Measurements from ENCODE around the gene GANAB.
A peak's percentile ranks its signal among the peaks of the same experiment; 100 is the strongest.
"Not testable (repeated sequence)": the region's sequence is repeated elsewhere in the genome, so short reads cannot be mapped to it uniquely, and the experiment has no call there.

Gene GANAB

DNA sequence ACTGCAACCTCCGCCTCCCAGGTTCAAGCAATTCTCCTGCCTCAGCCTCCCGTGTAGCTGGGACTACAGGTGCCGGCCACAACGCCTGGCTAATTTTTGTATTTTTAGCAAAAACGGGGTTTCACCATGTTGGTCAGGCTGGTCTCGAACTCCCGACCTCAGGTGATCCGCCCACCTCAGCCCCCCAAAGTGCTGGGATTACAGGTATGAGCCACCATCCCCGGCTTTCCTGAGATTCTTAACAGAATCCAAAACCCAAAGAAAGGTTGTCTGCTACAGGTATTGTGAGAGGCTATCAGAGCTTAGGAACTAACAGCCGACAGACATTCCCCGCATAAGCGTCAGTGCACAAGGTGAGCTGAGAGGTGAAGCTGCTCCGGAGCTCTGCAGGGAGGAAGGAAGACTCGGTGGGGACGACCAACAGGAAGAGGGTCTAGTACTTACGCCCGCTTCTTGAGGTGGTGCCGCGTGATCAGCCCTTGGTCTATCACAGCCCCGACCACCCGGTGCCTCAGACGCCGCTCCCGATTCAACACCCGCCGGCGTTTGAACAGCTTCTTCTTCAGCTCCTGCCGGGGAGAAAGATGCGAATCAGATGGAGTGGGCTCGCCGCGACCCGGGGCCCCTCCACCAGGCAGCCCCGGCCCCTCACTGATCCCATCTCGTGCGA lies 18.1 kb upstream of the GANAB start:
- peak; percentile 69 to 86 for DNase-seq (ENCODE audit: low read depth in 1 of 2, low spot score in 1 of 2)
- in situ Hi-C loops (cut with HindIII; ENCODE audit: low pct_unique_long_range_greater_than_20kb, low sequenced_read_pairs): no loop called here
- TF ChIP-seq JUND (IDR thresholded peaks at IDR 0.05; ENCODE audit: low read depth): no peak

DNA sequence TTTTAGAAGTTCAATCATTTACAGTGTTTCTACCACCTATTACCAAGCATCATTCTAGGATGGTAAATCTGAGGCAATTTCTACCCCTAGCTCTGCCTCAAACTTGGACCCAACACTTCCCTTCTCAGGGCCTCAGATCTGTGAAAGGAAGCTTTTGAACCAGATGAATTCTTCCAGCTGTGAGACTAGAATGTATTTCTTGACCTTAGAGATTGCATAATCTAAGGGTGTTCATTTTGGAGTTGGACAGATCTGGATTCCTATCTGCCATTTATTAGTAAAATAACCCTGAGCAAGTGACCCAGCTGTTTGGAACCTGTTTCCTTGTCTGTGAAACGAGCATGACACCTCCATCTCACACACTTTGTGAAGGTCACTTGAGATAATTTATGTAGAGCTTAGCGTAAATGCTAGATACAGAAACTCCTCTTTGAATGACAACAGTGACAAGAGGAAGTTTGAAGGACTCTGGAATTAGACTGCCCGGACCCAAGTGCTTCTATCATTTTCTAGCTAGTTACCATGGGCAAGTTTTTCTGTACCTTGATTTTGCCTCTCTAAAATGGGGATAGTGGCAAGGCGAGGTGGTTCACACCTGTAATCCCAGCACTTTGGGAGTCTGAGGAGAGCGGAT lies 10.5 kb upstream of the GANAB start:
- no peak for TF ChIP-seq JUND (IDR thresholded peaks at IDR 0.05; ENCODE audit: low read depth)
- in situ Hi-C loops (cut with HindIII; ENCODE audit: low pct_unique_long_range_greater_than_20kb, low sequenced_read_pairs): no loop called here
- no peak for DNase-seq (ENCODE audit: low read depth in 1 of 2, low spot score in 1 of 2)

GRCh38 chr11:62654297-62654696 lies 7.9 kb upstream of the GANAB start:
- no peak for DNase-seq (ENCODE audit: low read depth in 1 of 2, low spot score in 1 of 2)

DNA sequence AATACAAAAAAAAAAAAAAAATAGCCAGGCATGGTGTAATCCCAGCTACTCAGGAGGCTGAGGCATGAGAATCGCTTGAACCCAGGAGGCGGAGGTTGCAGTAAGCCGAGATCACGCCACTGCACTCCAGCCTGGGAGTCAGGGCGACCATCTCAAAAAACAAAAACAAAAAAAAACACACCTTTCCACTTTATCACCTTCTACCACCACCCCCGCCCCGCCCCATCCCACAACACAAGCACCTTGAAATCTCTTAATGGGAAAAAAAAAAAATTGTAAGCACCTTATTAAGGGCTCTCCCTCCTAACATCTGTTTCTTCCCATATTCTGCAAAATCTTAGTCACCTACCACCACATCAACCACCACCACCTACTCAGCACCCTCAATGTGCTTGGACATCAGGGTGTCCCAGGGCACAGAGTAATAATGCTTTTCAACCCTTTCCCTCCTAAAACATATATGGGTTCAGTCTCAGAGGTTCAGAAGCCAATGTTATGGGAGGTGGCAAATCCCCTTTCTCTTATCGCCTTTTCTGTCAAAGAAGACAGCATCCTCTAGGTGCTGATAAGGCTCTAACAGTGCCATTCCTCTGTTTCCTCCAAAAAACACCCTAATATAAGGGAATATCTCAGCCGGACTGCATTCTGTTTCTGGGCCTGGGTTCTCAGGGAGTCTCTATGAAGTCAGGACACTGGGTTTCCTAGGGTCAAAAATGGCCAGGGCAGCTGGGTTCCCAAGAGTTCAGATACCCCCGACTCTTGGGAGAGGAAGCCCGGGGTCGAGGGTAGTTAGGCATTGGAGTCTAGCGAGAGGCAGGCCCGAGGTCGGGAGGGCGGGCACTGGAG lies 6.0 kb upstream of the GANAB start:
- in situ Hi-C loops (cut with HindIII; ENCODE audit: low pct_unique_long_range_greater_than_20kb, low sequenced_read_pairs): no loop called here

More at GRCh38 chr11:62654297-62654696, 7.9 kb upstream of the GANAB start:
- in situ Hi-C loops (cut with HindIII; ENCODE audit: low pct_unique_long_range_greater_than_20kb, low sequenced_read_pairs): no loop called here
- no peak for TF ChIP-seq JUND (IDR thresholded peaks at IDR 0.05; ENCODE audit: low read depth)

GRCh38 chr11:62650283-62650682 lies 3.9 kb upstream of the GANAB start:
- DNase-seq (ENCODE audit: low read depth in 1 of 2, low spot score in 1 of 2); in situ Hi-C loops (cut with HindIII; ENCODE audit: low pct_unique_long_range_greater_than_20kb, low sequenced_read_pairs): not testable (repeated sequence)

More for the DNA sequence above, 6.0 kb upstream of the GANAB start:
- no peak for TF ChIP-seq JUND (IDR thresholded peaks at IDR 0.05; ENCODE audit: low read depth)
- DNase-seq (ENCODE audit: low read depth in 1 of 2, low spot score in 1 of 2): no peak

DNA sequence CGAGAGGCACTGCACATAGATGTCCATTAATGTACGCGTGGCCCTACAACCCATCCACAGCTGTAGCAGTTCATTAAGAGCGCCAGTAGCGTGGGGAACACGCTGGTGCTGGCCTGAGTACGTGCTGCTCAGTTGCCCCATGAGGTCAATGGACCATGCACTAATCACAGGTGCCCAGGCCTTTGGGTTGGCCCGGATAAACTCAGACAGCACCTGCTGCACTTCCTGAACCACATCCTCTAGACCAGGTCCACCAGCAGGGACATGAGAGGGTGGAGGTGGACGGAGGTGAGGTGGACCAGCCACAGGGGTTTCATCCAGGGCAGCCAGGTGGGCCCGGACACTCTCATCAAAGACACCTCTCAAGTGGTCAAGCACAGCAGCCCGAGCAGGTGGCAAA lies 3.1 kb upstream of the GANAB start:
- in situ Hi-C loops (cut with HindIII; ENCODE audit: low pct_unique_long_range_greater_than_20kb, low sequenced_read_pairs): no loop called here
- no peak for TF ChIP-seq JUND (IDR thresholded peaks at IDR 0.05; ENCODE audit: low read depth)
- no peak for DNase-seq (ENCODE audit: low read depth in 1 of 2, low spot score in 1 of 2)

GRCh38 chr11:62648967-62649364 lies 2.6 kb upstream of the GANAB start:
- no peak for TF ChIP-seq JUND (IDR thresholded peaks at IDR 0.05; ENCODE audit: low read depth)
- DNase-seq (ENCODE audit: low read depth in 1 of 2, low spot score in 1 of 2): no peak
- in situ Hi-C loops (cut with HindIII; ENCODE audit: low pct_unique_long_range_greater_than_20kb, low sequenced_read_pairs): no loop called here

DNA sequence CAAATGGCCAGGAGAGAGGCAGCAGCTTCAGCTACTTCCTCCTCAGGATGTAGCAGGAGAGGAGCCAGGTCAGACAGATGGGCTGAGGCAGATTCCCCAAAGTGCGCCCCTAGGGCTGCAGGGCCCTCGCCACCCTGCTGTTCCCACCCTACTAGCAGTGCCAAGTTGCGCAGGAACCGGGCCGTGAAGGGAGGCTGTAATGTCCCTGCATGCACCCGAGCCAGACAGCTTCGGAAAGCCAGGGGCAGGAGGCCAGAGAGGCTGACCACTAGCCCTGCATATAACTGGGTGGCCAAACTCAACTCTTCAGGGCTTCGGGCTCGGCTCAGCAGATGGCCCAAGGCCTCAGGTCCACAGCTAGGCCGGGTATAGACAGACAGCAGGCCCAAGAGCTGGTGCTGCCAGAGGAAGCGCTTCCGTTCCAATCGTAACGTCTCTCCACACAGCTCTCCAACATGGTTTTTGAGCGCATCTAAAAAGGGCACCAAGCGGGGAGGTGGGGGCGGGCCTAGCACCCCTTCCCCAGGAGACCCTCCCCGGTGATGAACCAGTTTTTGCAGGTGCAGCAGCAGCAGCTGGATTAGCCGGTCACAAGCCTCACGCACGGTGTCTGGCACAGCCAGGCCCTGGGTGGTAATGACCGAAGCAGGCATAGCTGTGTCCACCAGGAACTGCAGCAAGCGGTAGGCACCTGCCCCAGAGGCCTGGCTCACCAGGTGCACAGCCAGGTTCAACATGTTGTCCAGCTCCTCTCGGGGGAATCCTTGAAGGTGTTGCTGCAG lies 2.0 kb upstream of the GANAB start:
- in situ Hi-C loops (cut with HindIII; ENCODE audit: low pct_unique_long_range_greater_than_20kb, low sequenced_read_pairs): no loop called here
- no peak for DNase-seq (ENCODE audit: low read depth in 1 of 2, low spot score in 1 of 2)
- no peak for TF ChIP-seq JUND (IDR thresholded peaks at IDR 0.05; ENCODE audit: low read depth)

DNA sequence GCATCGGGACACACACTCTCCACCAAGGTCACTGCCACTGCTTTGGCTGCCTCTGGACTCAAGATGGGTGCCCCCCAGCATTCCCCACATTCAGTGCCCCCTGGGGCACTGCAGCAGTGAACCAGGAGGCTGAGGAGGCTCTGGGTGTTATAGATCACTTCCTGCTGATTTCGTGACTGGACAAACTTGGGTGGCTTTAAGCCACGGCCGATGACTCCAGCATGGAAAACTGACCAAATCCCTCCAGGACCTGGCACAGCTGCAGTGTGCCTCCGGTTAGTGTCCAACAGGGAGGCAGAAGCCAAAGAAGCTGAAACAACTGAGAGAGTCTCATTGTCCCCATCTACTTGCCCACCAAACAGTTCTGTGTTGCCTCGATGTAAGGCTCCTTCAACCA lies 1.2 kb upstream of the GANAB start:
- no peak for DNase-seq (ENCODE audit: low read depth in 1 of 2, low spot score in 1 of 2)
- in situ Hi-C loops (cut with HindIII; ENCODE audit: low pct_unique_long_range_greater_than_20kb, low sequenced_read_pairs): no loop called here
- no peak for TF ChIP-seq JUND (IDR thresholded peaks at IDR 0.05; ENCODE audit: low read depth)

GRCh38 chr11:62646825-62647608 lies 604 bp upstream of the GANAB start:
- no peak for DNase-seq (ENCODE audit: low read depth in 1 of 2, low spot score in 1 of 2)
- no peak for TF ChIP-seq JUND (IDR thresholded peaks at IDR 0.05; ENCODE audit: low read depth)
- in situ Hi-C loops (cut with HindIII; ENCODE audit: low pct_unique_long_range_greater_than_20kb, low sequenced_read_pairs): no loop called here

- in situ Hi-C loops (cut with HindIII; ENCODE audit: low pct_unique_long_range_greater_than_20kb, low sequenced_read_pairs): no loop called here
These were observed 805 bp downstream of the GANAB start for GRCh38 chr11:62645671-62645945.

DNA sequence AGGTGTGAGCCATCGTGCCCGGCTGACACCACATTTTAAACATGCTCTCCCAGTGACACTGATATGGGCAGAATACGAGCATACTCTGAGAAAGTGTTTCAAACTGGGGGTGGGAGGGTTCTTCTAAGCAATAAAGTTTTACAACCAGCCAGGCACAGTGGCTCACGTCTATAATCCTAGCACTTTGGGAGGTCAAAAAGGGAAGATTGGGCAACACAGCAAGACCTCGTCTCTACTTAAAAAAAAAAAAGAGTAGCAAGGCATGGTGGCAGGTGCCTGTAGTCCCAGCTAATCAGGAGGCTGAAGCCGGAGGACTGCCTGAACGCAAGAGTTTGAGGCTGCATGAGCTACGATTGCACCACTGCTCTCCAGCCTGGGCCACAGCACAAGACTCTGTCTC lies 2.2 kb downstream of the GANAB start:
- no peak for TF ChIP-seq JUND (IDR thresholded peaks at IDR 0.05; ENCODE audit: low read depth)
- DNase-seq (ENCODE audit: low read depth in 1 of 2, low spot score in 1 of 2): no peak
- in situ Hi-C loops (cut with HindIII; ENCODE audit: low pct_unique_long_range_greater_than_20kb, low sequenced_read_pairs): no loop called here

More at GRCh38 chr11:62645671-62645945, 805 bp downstream of the GANAB start:
- DNase-seq (ENCODE audit: low read depth in 1 of 2, low spot score in 1 of 2): no peak
- TF ChIP-seq JUND (IDR thresholded peaks at IDR 0.05; ENCODE audit: low read depth): no peak
